Stimulated activated CD4-positive, alpha-beta T cell treated with anti-CD3 and anti-CD28 coated beads, Interleukin-15, amount 100 ng/mL, for 48 hours (primary cell): ENCODE results near the gene DNAI7.

Experiments
- DNase-seq, 2 donors: peaks; one replicate each; pipeline ENCODE4 v3.0.0-alpha.2; 2020; ENCODE audit warnings: low read depth in 2 of 2

Gene DNAI7

DNA sequence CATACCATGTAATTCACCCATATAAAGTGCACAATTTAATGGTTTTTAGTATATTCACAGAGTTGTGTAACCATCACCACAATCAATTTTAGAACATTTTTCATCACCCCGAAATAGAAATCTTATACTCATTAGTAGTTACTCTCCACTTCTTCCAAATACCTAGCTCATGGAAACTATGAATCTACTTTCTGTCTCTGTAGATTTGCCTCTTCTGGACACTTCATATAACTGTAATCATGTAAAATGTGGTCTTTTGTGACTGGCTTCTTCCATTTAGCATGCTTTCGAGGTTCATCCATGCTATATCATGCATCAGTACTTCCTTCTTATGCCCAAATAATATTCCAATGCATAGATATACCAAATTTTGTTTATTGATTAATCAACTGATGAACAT, 10.8 kb downstream of the DNAI7 start:
- no peak for DNase-seq

DNA sequence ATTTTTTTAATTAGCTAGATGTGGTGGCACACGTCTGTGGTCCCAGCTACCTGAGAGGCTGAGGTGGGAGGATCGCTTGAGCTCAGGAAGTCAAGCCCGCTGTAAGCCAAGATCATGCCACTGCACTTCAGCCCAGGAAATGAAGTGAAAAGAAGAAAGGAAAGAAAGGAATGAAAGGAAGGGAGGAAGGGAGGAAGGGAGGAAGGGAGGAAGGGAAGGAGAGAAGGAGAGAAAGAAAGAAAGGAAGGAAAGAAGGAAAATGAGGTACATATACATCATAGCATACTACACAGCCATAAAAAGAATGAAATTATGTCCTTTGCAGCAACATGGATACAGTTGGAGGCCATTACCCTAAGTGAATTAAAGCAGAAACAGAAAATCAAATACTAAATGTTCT, 12.2 kb downstream of the DNAI7 start:
- no peak for DNase-seq

DNA sequence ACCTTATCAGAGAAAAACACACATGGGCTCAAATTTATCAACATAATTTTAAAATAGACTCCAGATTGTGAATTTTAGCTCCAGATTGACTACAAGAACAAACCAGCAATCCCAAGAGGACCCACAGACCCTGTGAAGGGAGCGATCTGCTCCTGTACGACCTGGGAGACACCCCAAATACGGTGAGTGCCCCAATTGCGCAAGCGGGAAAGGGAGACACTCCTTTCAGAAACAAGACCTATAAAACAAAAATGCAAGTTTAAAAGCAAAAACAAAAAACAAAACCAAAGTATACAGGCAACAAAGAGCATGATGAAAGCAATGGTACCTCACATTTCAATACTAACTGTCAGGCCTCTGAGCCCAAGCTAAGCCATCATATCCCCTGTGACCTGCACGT, 32.1 kb downstream of the DNAI7 start:
- no peak for DNase-seq

DNA sequence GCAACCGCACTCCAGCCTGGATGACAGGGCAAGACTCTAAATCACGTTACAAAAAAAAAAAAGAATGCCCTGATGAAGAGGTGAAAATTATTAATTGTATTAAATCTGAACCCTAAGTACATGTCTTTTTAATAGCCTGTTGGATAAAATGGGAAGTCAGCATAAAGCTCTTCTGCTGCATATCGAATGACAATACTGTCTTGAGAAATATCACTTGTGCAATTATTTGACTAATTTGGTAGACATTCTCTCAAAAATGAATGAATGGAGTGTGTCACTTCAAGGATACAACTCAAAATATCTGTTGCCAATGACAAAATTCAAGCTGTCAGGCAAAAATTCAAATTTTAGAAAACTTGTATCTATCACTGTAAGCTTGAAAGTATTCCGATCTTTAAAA, 38.9 kb downstream of the DNAI7 start:
- no peak for DNase-seq

DNA sequence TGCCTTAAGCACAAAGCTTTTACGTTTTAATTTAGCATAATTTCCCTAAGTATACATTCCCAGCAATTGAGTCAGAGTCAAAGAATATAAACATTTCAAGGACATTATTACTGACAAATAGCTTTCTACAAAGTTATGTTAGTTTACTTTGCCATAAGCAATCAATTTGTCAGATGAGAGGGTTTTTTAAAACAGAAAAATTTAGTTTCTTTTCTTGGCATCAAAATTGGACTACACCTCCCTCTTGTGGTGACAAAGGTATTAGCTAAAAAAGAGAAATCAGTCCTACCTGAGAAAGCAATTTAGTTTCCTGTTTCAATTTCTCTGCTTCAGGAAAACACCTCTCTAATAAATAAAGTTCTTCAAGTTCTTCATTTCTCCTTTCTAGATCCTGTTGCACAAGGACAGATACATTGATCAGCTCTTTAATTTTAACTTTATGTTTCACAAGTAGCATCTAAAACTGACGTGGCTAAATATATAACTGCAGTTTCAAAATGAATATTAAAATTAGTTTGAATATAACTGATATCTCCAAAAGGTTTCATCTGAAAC, 39.9 kb downstream of the DNAI7 start:
- no peak for DNase-seq

DNA sequence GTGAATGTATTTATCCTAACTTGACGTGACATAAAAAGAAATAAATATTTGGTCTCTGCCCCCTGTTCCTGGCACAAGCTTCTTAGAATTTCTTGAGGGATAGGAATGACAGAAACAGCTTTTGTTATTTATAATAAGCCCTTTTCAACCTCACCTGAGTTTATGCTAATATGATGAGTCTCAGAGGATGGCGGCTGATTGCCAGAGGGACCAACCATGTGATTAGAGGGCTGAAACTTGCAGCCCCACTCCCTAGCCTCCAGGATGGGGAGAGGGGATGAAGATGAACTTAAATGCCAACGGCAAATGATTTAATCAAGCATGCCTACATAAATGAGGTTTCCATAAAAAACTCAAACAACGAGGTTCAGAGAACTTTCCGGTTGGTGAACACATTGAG, 42.9 kb downstream of the DNAI7 start:
- DNase-seq: no peak

DNA sequence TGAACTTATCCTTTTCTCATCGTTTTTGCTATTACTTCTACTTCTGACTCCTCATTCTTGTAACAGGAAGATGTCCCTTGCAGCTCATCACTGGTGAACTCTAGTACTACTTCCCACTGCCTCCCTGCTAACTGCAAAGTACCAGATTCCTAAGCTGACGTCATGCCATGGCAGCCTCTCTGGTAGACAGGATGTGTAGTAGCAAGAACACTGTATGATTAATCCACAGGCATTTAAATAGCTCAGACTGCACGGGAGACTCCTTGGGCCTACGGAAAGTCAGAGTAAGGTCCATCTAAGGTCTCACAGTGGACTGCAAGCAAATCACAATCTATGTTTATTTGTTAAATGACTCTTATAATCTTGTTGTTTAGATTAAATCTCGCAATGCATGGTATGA, 43.5 kb downstream of the DNAI7 start:
- no peak for DNase-seq

DNA sequence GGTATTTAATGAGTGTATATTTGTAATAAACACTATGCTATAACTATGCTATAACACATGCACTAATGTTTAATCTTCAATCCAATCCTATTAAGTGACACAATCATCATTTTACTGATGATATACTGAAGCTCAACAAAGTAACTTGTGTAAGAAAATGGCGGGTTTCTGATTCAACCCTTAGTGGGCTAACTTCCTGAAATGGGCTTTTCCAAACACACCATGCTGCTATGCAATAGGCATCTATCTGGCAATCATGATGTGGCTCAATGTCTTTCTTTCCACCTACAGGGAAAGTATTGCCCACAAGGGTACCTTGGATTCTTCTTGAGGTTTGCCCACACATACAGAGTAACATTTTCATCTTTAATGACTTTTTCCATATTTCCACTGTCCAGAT, 48.3 kb downstream of the DNAI7 start:
- DNase-seq: no peak

DNA sequence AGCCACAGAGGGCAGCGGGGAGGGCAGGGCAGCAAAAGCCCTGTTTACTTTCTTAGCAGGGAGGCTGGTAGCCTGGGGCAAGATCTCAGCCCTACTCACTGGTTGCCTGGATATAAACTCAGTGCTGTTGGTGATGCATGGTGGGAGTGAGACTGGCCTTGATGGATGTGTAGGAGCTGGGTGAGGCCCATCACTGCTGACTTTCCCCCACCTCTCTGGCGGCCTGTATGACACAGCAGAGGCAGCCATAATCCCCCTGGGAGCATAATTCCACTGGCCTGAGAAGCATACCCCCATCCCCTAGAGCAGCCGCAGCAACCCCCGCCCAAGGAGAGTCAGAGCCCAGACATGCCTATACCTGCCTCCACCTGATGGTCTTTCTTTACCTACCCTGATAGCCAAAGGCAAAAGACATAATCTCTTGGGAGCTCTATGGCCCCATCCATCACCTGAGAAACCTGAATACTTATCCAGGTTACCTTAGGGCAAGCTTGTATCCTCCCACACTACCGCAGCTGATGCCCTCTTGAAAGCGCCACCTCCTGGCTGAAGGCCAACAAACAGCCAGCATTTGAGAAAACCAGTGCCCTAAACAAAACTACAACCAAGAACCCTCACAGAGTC, 59.3 kb downstream of the DNAI7 start:
- peak in 1 of 2 donors; percentile 5 for DNase-seq

DNA sequence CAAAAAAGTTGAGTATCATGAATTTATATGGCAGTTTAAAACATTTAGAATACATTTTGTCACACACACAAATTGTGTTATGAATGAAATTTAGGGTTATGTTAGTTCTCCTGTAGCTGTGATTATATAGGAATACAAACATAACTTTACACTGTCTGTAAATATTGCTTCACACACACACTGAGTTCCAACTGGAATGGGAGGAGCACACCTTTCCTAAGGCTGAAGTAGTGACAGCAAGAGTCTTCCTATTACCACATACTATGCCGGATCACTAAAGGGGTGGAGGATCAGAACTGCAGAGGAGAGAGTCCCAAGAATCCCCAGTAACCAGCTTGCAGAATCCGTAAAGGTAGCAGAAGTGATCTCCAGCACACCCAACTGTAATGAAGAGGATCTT, 63.7 kb downstream of the DNAI7 start:
- DNase-seq: no peak

DNA sequence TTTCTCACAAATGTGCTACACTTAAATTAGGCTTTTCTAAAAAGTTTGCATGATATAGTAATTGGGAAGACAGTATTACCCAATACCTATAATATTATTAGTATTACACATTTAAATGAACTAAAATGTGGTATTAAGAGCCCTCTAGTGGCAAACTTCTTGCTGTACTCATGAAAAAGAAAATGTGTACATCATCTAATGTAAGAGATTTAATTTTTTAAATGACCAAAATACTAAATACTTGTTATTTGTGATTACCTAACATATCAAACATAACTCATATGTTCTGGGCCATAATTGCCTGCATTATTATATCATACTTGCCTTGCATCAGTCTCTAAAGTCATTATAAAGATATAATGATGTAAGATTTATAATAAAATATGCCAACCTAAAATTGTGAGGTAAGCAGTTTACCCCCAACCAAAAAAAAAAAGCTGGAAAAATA, 64.2 kb downstream of the DNAI7 start:
- DNase-seq: no peak

DNA sequence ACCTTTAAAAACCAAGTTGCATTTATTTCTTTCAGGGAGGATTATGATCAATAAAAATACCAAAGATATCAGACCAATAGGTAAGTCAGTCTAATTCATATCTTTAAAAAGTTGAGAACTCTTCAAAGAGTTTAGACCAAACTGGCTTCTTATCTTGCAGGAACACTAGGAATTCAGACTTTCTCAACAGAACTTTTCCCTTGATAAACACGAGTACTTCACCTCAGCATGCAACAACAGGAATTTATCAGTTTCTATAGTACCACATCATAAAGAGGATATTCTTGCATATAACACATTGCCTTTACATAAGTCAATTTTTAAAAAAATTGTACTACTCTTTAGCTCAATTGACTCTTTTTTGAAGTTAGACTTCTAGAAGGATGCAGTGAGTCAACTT, 68.2 kb downstream of the DNAI7 start:
- no peak for DNase-seq

DNA sequence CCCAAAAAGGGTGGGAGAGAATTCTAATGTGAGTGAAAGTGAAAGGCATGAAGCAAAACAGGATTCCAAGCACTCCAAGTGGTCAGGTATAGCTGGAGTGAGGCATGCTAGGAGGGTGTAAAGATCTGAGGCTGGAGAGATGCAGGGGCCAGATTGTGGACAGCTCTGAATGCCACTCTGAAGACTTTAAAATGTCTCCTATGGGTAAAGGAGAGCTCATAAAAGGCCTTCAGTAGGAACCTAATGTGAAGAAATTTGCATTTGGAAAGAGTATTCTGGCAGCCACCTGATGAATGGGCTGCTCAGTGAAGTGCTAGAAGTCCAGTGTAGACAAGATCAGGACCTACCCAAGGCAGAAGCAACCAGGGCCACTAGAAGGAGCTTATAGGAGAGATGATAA, 68.9 kb downstream of the DNAI7 start:
- DNase-seq: no peak

DNA sequence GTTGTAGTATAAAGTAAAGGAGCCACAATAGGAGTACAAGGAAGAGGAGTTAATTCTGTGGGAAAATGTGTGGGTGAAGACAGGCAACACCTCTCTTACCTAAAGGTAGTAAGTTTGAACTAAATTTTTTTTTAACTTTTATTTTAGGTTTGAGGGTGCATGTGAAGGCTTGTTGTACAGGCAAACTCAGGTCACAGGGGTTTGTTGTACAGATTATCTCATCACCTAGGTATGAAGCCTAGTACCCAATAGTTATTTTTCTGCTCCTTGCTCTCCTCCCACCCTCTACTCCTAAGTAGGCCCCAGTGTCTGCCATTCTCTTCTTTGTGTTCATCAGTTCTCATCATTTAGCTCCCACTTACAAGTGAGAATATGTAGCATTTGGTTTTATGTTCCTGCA, 70.5 kb downstream of the DNAI7 start:
- DNase-seq: no peak

DNA sequence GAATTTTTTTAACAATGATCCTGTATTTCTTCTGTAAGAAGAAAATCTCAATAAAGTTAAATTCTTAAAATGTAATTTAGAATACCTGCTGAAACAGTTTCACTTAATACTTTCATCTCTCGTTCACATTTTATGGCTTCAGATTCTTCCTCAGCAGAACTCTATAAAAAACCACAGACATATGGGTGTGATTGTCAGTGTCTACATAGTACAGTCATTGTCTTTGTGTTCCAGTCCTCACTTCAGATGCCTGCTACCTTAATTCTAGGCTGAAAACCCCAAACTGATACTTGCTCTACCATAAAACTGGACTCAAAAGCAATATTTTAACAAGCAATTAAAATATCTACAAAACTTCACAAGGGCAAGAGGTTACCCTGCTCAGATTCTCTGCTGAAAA, 71.8 kb downstream of the DNAI7 start:
- DNase-seq: no peak

DNA sequence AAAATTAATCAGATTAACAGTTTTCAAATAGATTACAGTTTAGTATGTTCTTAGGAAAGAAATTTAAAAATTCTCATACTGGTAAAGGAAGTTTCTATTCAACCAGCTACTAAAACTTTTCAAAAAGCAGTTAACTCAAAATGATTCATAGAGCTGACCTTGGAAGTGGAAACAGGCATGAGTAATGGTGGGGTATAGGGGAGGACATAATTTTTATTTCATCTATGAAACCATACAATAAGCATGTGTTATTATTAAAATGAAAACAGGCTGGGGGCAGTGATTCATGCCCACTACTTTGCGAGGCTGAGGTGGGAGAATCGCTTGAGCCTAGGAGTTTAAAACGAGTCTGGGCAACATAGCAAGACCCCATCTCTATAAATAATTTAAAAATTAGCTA, 73.0 kb downstream of the DNAI7 start:
- DNase-seq: no peak

DNA sequence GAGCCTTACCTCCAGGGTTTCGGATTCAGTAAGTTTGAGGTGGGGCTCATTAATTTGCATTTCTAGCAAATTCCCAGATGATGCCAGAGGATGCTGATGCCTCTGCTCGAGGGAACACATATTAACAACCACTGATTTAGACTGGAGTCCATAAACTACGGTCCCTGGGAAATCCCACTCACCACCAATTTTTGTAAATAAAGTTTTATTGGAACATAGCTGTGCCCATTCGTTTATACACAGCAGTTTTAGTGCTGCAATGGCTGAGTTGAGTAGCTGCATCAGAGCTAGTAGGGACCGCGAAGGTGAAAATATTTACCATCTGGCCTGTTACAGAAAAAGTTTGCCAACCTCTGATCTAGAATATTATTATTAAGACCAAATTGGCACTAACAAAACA, 73.8 kb downstream of the DNAI7 start:
- DNase-seq: no peak

DNA sequence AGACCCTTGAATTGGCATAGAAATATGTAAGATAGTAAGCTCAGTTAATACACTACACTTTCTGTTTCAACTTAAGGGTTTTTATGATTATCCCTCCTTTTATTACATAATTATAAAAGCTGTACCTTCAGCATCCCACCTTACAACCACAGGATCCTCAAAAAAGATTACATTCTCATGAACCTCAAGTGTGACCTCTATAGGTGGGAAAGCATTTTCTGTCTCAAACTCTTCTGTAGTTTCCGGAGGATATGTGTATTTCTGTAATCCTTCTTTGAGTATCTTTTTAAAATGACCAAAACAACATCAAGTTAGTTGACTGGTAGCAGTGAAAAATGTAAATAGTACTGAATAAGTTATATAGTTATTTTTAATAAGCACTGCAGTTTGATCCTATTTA, 75.9 kb downstream of the DNAI7 start:
- no peak for DNase-seq

DNA sequence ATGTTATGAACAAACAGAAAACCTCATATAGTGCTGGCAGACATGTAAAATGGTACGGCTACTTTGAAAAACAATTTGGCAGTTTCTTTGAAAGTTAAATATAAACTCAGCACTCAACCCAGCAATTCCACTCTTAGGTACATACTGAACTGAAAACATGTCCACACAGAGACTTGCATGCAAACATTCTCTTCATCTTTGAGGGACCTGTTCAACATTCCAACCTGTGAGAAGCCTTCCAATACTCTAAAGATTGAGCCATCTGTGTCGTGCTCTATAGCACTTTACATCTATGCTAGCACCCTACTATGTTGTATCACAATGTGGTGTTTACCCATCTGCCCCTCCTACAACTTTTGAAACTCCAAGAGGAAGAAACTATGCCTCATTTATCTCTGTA, 79.3 kb downstream of the DNAI7 start:
- DNase-seq: no peak

DNA sequence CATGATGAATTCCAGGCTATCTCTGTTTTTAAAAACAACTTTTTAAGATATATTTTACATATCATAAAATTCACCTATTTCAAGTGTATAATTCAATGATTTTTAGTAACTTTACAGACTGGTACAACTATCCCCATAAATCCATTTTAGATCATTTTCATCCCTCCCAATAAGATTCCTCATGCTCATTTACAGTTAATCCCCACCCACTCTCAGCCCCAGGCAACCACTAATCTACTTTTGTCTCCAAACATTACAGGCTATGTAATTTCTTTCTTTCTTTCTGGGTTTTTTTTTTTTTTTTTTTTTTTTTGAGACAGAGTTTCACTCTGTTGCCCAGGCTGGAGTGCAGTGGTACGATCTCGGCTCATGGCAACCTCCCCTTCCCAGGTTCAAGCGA, 81.3 kb downstream of the DNAI7 start:
- no peak for DNase-seq

DNA sequence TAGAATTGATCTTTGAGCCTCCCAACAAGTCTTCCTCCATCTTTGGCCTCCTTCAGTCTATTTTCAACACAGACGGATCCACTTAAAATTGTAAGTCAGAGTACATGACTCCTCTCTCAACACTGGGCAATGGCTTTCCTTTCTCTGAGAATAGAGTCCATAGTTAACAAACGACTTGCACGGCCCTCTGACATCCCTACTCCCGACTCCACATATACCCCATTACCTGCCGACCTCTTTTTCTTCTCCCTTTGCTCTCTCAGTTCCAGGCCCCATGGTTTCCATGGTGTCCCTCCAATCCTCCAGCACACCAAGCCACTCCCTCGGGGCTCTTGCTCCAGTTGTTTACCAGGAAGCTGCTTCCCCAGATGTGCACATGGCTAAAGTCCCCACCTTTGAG, 84.7 kb downstream of the DNAI7 start:
- no peak for DNase-seq

DNA sequence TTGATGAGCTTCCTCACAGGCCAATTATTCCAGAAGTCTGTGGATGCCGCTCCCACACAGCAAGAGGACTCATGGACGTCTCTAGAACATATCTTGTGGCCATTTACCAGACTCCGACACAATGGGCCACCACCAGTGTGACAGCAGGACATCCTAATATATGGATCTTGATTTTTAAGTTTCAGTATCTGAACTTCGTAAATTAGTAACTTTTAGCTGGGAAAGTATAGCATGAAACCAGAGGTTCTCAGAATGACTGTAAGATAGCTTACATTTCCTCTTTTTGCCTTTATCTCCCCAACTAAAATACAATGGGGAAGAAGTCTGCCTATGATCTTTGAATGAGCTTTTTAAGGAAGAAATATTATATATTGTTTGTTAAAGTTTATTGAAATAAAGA, 87.0 kb downstream of the DNAI7 start:
- DNase-seq: no peak

DNA sequence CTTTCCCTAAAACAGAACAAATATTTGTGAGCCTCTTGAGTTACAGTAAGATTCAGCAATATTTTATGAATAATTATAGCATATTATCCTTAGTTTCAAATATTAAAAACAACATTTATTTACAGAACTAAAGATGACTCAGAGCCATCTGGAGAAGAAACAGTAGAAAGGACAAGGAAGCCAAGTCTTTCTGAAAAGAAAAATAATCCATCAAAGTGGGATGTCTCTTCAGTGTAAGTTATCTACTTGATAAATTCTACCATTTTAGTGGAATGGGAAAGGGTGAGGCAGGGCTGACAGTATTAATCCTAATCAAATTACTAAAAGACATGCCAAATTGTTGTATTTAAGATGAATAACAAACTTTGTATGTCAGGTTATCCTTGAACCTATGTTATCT, 88.1 kb downstream of the DNAI7 start:
- no peak for DNase-seq

DNA sequence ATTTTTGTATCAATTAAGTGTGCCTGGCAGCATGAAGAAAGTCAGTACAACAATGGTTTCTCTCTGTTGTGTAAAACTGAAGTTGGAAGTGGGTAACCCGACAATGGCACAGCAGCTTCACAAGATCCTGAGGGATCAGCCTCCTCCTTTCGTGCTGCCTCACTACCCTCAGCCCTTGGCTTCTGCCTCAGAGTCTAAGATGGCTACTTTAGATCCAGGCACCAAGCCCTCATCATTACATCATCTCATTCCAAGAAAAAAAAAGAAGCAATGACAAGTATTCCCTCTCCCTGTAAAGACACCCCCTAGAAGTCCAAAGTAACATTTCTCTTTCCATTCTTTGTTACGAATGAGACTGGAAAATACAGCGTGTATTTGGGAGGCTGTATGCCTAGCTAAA, 92.6 kb downstream of the DNAI7 start:
- DNase-seq: no peak
